Endothelial cell (in vitro differentiated cells): ENCODE data around the gene ST6GALNAC2. TPM values are rescaled to one million over a fixed set of nuclear protein-coding genes. Genes with fewer than 3 reads are reported as not detected.

ENCODE experiments used
- DNase-seq: peaks from one replicate; pipeline ENCODE4 v3.0.0; 2021; ENCODE audit warnings: low spot score
- H3K27ac Mint-ChIP-seq: one replicate; pipeline ENCODE4 v1.8.0; 2021; ENCODE audit warnings: mixed read lengths, inconsistent platforms; ENCODE audit not compliant: unreplicated experiment
- H3K27me3 Mint-ChIP-seq: one replicate; pipeline ENCODE4 v1.8.0; 2021; ENCODE audit warnings: mild to moderate bottlenecking, moderate library complexity, mixed read lengths, inconsistent platforms; ENCODE audit not compliant: unreplicated experiment
- H3K36me3 Mint-ChIP-seq: one replicate; pipeline ENCODE4 v1.8.0; 2021; ENCODE audit warnings: mild to moderate bottlenecking, low read depth, mixed read lengths, inconsistent platforms; ENCODE audit not compliant: unreplicated experiment
- H3K4me1 Mint-ChIP-seq: one replicate; pipeline ENCODE4 v1.8.0; 2021; ENCODE audit warnings: mild to moderate bottlenecking, mixed read lengths, inconsistent platforms; ENCODE audit not compliant: unreplicated experiment
- H3K4me3 Mint-ChIP-seq: one replicate; pipeline ENCODE4 v1.8.0; 2021; ENCODE audit warnings: mild to moderate bottlenecking, mixed read lengths, inconsistent platforms; ENCODE audit not compliant: unreplicated experiment
- H3K9me3 Mint-ChIP-seq: one replicate; pipeline ENCODE4 v1.8.0; 2021; ENCODE audit warnings: mixed read lengths, inconsistent platforms; ENCODE audit not compliant: unreplicated experiment
- total RNA-seq: library from RNA; stranded (reverse); fragmentation: NEBNext Ultra II Directional; extraction: Animal tissue kit (Norgen Biotek cat#: 25700); gene quantifications from one replicate; pipeline ENCODE4 v1.2.1, GENCODE V29; 2021; ENCODE audit not compliant: unreplicated experiment
- TF ChIP-seq, protein P1 (sequence below): fragments of 200-600 bp; sonication (generic); IDR thresholded peaks from one replicate; pipeline ENCODE4 v1.5.0; 2021; ENCODE audit warnings: antibody characterized with exemption; ENCODE audit not compliant: unreplicated experiment

The ST6GALNAC2 gene
- total RNA-seq, 1 donor from 2014 or later, result 2.2 TPM

DNA sequence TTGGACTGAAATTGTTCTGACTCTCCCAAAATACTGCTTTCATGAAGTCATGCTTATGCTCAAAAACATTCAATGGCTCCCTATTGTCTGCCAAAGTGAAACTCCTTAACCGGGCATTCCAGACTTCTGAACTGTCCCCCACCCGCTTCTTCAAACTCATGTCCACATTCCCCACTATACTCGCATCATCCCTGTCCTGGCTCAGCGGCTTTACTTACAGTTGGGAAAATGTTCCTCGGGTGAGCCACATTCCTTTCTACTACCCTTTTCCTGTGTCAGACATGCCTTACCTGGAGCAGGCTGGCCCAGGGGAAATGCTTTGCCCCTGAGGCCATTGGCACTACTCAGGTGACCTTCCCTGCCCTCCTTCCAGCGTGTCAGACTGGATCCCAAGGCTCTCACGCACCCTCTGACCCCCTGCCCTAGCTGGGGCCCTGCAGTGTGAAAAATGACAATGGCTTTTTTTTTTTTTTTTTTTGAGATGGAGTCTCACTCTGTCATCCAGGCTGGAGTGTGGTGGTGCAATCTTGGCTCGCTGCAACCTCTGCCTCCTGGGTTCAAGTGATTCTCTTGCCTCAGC is 53.5 kb downstream of the ST6GALNAC2 start:
- Mint-ChIP-seq H3K4me3 (peak overlapping the region; percentile 27), H3K27ac (peak overlapping the region; percentile 28), H3K27me3 (peaks cover 11% of the 10 kb centered on the region), H3K9me3 (no peaks in the 10 kb centered on the region), H3K36me3 (no peaks in the 10 kb centered on the region), H3K4me1 (peaks cover 11% of the 10 kb centered on the region)
- TF ChIP-seq, protein P1, sequence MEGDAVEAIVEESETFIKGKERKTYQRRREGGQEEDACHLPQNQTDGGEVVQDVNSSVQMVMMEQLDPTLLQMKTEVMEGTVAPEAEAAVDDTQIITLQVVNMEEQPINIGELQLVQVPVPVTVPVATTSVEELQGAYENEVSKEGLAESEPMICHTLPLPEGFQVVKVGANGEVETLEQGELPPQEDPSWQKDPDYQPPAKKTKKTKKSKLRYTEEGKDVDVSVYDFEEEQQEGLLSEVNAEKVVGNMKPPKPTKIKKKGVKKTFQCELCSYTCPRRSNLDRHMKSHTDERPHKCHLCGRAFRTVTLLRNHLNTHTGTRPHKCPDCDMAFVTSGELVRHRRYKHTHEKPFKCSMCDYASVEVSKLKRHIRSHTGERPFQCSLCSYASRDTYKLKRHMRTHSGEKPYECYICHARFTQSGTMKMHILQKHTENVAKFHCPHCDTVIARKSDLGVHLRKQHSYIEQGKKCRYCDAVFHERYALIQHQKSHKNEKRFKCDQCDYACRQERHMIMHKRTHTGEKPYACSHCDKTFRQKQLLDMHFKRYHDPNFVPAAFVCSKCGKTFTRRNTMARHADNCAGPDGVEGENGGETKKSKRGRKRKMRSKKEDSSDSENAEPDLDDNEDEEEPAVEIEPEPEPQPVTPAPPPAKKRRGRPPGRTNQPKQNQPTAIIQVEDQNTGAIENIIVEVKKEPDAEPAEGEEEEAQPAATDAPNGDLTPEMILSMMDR, result no peak
- no peak for DNase-seq

DNA sequence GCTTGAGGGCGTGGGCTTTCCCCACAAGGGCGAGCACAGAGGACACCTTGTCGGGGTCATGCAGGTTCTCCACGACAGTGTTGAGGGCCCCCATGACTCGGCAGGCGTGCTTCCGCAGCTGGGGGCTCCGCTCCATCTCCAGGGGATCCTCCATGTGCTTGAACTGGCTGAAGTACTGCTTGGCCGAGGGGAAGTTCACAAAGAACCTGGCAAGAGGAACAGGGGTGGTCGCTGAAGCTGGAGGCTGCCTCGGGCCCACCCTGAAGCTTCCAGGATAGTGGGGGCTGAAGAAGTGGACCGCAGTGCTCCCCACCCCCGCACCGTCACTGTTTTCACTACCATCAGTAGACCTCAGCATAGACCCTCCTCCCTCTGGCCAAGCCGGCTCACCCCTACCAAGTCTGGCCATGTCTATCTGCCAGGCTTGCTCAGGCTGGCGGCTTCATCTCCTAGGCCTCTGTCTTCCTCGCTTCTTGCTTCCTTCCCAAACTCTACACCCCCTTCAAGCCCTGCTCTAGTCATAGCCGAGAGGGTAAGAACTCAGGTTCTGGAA is 54.1 kb downstream of the ST6GALNAC2 start:
- TF ChIP-seq, protein P1, result no peak
- H3K27ac Mint-ChIP-seq, result peak overlapping the region; percentile 28

DNA sequence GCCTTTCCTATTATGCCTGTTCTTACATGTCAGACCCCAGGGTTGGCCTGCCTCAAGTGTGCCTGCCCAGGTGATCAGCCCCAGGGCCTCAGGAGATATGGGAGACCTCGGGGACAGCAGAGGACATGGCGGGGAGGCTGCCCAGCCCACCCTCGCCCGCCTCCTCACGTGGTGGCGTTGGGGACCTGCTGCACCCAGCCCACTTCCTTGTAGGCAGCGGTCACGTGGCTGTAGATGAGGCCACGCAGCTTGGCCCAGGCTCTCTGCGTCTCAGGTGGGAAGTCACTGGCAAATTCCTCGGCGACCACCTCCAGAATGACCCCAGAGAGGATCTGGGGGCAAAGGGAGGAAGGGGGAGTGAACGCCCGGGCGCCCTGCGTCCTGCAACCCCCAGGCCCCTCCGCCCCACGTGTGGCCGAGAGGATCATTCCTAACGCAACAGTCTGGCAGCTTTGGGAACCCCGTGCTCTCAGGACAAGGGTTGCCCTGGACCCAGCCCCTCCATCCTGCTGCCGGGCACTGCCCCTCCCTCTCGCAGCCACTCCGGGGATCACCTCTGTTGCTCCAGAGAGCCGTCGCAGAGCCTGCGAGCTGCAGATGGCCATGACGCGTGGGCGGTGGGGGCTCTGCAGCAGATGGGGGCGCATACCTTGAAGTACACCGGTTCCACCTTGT is 54.7 kb downstream of the ST6GALNAC2 start:
- peaks cover 11% of the 10 kb centered on the region for H3K4me1 Mint-ChIP-seq
- TF ChIP-seq, protein P1, result no peak
- H3K9me3 Mint-ChIP-seq, result no peaks in the 10 kb centered on the region
- DNase-seq, result no peak
- peaks cover 9% of the 10 kb centered on the region for H3K27me3 Mint-ChIP-seq
- H3K36me3 Mint-ChIP-seq, result no peaks in the 10 kb centered on the region
- no peak overlapping the region for H3K4me3 Mint-ChIP-seq
- no peak overlapping the region for H3K27ac Mint-ChIP-seq

More for the DNA sequence above, 54.1 kb downstream of the ST6GALNAC2 start:
- Mint-ChIP-seq H3K27me3 (peaks cover 9% of the 10 kb centered on the region), H3K4me1 (peaks cover 11% of the 10 kb centered on the region), H3K9me3 (no peaks in the 10 kb centered on the region), H3K4me3 (peak overlapping the region; percentile 27), H3K36me3 (no peaks in the 10 kb centered on the region)
- no peak for DNase-seq

DNA sequence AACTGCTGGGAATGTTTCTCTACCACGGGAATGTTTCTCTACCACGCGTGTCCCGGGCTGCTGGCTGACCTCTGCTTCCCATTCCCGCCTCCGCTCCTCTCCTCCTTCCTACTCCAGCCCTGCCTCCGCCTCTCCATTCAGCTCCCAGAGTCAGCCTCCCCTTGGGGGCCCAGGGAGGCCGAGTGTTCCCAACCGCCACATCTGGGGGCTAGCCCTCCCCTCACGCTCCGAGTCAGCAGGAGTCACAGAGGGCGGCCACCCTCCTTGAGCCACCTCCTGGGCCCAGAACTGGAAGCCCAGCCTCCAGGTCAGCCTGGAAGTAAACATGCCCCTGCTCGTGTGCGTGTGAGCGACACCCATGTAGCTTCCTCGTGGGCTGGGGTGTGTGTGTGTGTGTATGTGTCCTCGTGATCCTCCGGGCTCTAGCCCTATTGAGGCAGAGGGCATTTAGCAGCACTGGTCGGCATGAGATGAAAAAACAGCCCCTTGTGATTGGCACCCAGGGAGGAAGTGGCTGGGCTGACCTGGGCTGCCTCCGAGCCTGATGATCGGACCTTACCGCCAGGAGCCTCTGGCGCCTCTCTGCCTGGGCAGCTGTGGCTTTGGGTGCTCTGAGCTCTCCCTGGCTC is 55.5 kb downstream of the ST6GALNAC2 start:
- no peaks in the 10 kb centered on the region for H3K9me3 Mint-ChIP-seq
- H3K4me1 Mint-ChIP-seq, result peaks cover 11% of the 10 kb centered on the region
- H3K27ac Mint-ChIP-seq, result no peak overlapping the region
- peaks cover 8% of the 10 kb centered on the region for H3K27me3 Mint-ChIP-seq
- DNase-seq, result no peak
- TF ChIP-seq, protein P1, result no peak
- no peaks in the 10 kb centered on the region for H3K36me3 Mint-ChIP-seq
- H3K4me3 Mint-ChIP-seq, result no peak overlapping the region
